ENCODE measurements around the gene SULT6B1. TPM values are rescaled to one million over a fixed set of nuclear protein-coding genes. Genes with fewer than 3 reads are reported as not detected.

The SULT6B1 gene
- total RNA-seq, 1 experiment from 2014 or later, result not detected

GRCh38 chr2:37201766-37202165 lies 13.3 kb upstream of the SULT6B1 start:
- no peak overlapping the region for H3K9ac ChIP-seq (ENCODE audit: extremely low read depth, insufficient read length, low read length)
- H4K8ac ChIP-seq (replicated peaks; ENCODE audit: insufficient read length, low read depth, low read length), result no peak overlapping the region
- H2AK5ac ChIP-seq (ENCODE audit: insufficient read length, low read length), result no peak overlapping the region
- no peak overlapping the region for H4K91ac ChIP-seq (ENCODE audit: insufficient read length, low read depth, low read length)
- WGBS (ENCODE audit: extremely low coverage, insufficient read length, low lambda C conversion rate), result no CpG with 5 or more reads among the region's 1 CpG
- Mint-ChIP-seq H3K9me3 (peaks cover 19 to 23% of the 10 kb centered on the region in 2 experiments), H3K4me1 (peaks cover 47 to 52% of the 10 kb centered on the region in 2 experiments), H3K36me3 (ENCODE audit: insufficient read depth in 1 of 3, low read depth in 3 of 3) (peaks cover 47 to 59% (median 54%) of the 10 kb centered on the region in 3 experiments), H3K27me3 (ENCODE audit: low read depth) (no peaks in the 10 kb centered on the region), H3K27ac (peak overlapping the region; percentile 4 to 94 (median 16); a peak in 5 of 7 replicates), H3K4me3 (no peak overlapping the region)
- no peak overlapping the region for H2BK15ac ChIP-seq (ENCODE audit: low read depth, low read length)
- H3K4me1 ChIP-seq (ENCODE audit: insufficient read depth, low read length), result peaks cover 3% of the 10 kb centered on the region; the same call in 1 of the 2 replicates
- H2BK5ac ChIP-seq (ENCODE audit: insufficient read length, low read length), result no peak overlapping the region
- H4K20me1 ChIP-seq (ENCODE audit: control insufficient read depth, insufficient read depth, insufficient read length), result no peaks in the 10 kb centered on the region
- no peak overlapping the region for H2BK120ac ChIP-seq (ENCODE audit: low read depth, low read length, poor library complexity, severe bottlenecking)
- H3K56ac ChIP-seq (ENCODE audit: insufficient read length, low read depth, low read length), result no peak overlapping the region
- H3K23ac ChIP-seq (ENCODE audit: insufficient read length, low read depth, low read length), result no peak overlapping the region
- H3K23me2 ChIP-seq (ENCODE audit: insufficient read length, low read depth, low read length, poor library complexity, severe bottlenecking), result no peaks in the 10 kb centered on the region
- H2BK20ac ChIP-seq (ENCODE audit: low read depth, low read length, poor library complexity, severe bottlenecking), result no peak overlapping the region
- no peaks in the 10 kb centered on the region for H3K79me1 ChIP-seq (ENCODE audit: insufficient read depth, low read depth, low read length, poor library complexity, severe bottlenecking)
- peaks cover 6% of the 10 kb centered on the region for H3K9me3 ChIP-seq (ENCODE audit: control insufficient read depth, low read depth, low read length)
- DNase-seq, result no peak
- no peak overlapping the region for H3K18ac ChIP-seq (ENCODE audit: insufficient read length, low read depth, low read length)
- no peak overlapping the region for H3K14ac ChIP-seq (ENCODE audit: insufficient read depth, low read length)
- peaks cover 2% of the 10 kb centered on the region; the same call in 1 of the 2 replicates for H3K79me2 ChIP-seq (ENCODE audit: insufficient read depth, low read length)
- no peak overlapping the region for H4K5ac ChIP-seq (ENCODE audit: insufficient read length, low read depth, low read length)
- TF ChIP-seq, protein P1, sequence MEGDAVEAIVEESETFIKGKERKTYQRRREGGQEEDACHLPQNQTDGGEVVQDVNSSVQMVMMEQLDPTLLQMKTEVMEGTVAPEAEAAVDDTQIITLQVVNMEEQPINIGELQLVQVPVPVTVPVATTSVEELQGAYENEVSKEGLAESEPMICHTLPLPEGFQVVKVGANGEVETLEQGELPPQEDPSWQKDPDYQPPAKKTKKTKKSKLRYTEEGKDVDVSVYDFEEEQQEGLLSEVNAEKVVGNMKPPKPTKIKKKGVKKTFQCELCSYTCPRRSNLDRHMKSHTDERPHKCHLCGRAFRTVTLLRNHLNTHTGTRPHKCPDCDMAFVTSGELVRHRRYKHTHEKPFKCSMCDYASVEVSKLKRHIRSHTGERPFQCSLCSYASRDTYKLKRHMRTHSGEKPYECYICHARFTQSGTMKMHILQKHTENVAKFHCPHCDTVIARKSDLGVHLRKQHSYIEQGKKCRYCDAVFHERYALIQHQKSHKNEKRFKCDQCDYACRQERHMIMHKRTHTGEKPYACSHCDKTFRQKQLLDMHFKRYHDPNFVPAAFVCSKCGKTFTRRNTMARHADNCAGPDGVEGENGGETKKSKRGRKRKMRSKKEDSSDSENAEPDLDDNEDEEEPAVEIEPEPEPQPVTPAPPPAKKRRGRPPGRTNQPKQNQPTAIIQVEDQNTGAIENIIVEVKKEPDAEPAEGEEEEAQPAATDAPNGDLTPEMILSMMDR (conservative IDR thresholded peaks at IDR 0.05), result no peak
- no peaks in the 10 kb centered on the region for H3K27me3 ChIP-seq (ENCODE audit: insufficient read depth, low read length)
- no peak overlapping the region for H3K4me2 ChIP-seq (ENCODE audit: insufficient read depth, insufficient read length, low read length)
- H3K27ac ChIP-seq (ENCODE audit: insufficient read length, low read depth, low read length), result no peak overlapping the region
- no peak overlapping the region for H2AFZ ChIP-seq (ENCODE audit: low read length)
- no peak overlapping the region for H3K4ac ChIP-seq (ENCODE audit: low read depth, low read length)
- no peak overlapping the region for H3T11ph ChIP-seq (ENCODE audit: low read length)
- no peak overlapping the region for H2BK12ac ChIP-seq (ENCODE audit: insufficient read length, low read depth, low read length)
